ENCODE measurements around the gene CBLC. TPM values are rescaled to one million over a fixed set of nuclear protein-coding genes. Genes with fewer than 3 reads are reported as not detected.

CBLC gene
- total RNA-seq, 1 donor, result under 0.01 TPM

GRCh38 chr19:44847144-44848035 lies 69.7 kb downstream of the CBLC start:
- H3K4me3 ChIP-seq (ENCODE audit: low read depth, low read length), result peak overlapping the region; percentile 91
- TF ChIP-seq, protein P1, sequence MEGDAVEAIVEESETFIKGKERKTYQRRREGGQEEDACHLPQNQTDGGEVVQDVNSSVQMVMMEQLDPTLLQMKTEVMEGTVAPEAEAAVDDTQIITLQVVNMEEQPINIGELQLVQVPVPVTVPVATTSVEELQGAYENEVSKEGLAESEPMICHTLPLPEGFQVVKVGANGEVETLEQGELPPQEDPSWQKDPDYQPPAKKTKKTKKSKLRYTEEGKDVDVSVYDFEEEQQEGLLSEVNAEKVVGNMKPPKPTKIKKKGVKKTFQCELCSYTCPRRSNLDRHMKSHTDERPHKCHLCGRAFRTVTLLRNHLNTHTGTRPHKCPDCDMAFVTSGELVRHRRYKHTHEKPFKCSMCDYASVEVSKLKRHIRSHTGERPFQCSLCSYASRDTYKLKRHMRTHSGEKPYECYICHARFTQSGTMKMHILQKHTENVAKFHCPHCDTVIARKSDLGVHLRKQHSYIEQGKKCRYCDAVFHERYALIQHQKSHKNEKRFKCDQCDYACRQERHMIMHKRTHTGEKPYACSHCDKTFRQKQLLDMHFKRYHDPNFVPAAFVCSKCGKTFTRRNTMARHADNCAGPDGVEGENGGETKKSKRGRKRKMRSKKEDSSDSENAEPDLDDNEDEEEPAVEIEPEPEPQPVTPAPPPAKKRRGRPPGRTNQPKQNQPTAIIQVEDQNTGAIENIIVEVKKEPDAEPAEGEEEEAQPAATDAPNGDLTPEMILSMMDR (IDR thresholded peaks at IDR 0.05; ENCODE audit: insufficient read depth, low read depth, low read length), result no peak
- peak; percentile 82 for DNase-seq (ENCODE audit: low read depth)

GRCh38 chr19:44848036-44848811 lies 70.5 kb downstream of the CBLC start:
- peak; percentile 75 for DNase-seq (ENCODE audit: low read depth)
- TF ChIP-seq, protein P1 (IDR thresholded peaks at IDR 0.05; ENCODE audit: insufficient read depth, low read depth, low read length), result no peak

DNA sequence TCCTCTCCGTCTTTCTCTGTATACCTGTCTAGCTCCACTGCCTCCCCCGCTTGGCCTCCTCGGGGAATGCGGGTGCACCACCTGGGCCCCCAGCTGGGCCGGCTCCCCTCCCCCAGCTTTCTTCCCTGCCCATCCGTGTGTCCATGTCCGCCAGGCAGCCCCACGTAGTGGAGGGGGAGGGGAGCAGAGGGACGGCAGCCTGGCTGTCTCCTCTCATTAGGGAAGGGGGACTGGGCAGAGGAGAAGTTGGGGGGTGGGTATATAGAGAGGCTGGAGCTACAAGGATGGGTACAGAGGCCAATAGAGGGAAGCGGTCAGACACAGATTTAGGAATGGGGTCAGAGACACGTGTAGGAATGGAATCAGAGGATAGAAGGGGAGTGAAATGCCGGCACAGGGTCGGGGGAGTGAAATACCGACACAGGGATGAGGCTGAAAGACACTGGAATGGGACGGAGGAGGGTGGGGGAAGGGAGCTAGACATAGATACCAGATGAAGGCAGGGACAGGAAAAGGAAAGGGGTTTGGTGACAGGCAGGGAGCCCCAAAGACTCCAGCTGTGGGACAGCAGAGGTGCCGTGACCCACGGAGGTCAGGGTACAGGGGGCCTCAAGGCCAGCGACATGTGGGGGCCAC lies 71.2 kb downstream of the CBLC start:
- peak overlapping the region; percentile 91 for H3K4me3 ChIP-seq (ENCODE audit: low read depth, low read length)
- TF ChIP-seq, protein P1 (IDR thresholded peaks at IDR 0.05; ENCODE audit: insufficient read depth, low read depth, low read length), result no peak
- DNase-seq (ENCODE audit: low read depth), result peak; percentile 29

More at GRCh38 chr19:44848036-44848811, 70.5 kb downstream of the CBLC start:
- H3K4me3 ChIP-seq (ENCODE audit: low read depth, low read length), result peak overlapping the region; percentile 91

Small RNAs within 50 kb of the gene (small RNA-seq; reads per million reads assigned to genes)
- not detected for gene RF00156

Other genes starting within 250 kb of the CBLC start
- not detected in 2 replicates for gene CEACAM20, start 248.2 kb upstream of the CBLC start, total RNA-seq
- gene IGSF23, start 164.3 kb upstream of the CBLC start, total RNA-seq, result 0.32 and 0.43 TPM in 2 replicates
- 114 and 156 TPM in 2 replicates for gene PVR, start 134.0 kb upstream of the CBLC start, total RNA-seq
- gene CEACAM19, start 106.4 kb upstream of the CBLC start, total RNA-seq, result 2.6 and 5.6 TPM in 2 replicates
- under 0.01 and 0.32 TPM in 2 replicates for gene CEACAM16, start 78.7 kb upstream of the CBLC start, total RNA-seq
- gene BCL3, start 29.2 kb upstream of the CBLC start, total RNA-seq, result 8.6 and 10.0 TPM in 2 replicates
- 10.3 and 15.1 TPM in 2 replicates for gene BCAM, start 31.2 kb downstream of the CBLC start, total RNA-seq
- 133 and 134 TPM in 2 replicates for gene NECTIN2, start 68.4 kb downstream of the CBLC start, total RNA-seq
- gene TOMM40, start 113.4 kb downstream of the CBLC start, total RNA-seq, result 56.7 and 57.9 TPM in 2 replicates
- gene APOE, start 127.9 kb downstream of the CBLC start, total RNA-seq, result 9.7 and 16.4 TPM in 2 replicates
- gene APOC1, start 136.7 kb downstream of the CBLC start, total RNA-seq, result 1.3 and 2.6 TPM in 2 replicates
- gene APOC4, start 164.3 kb downstream of the CBLC start, total RNA-seq, result not detected in 2 replicates
- not detected in 2 replicates for gene APOC2, start 168.2 kb downstream of the CBLC start, total RNA-seq
- gene CLPTM1, start 177.5 kb downstream of the CBLC start, total RNA-seq, result 53.1 and 62.6 TPM in 2 replicates
- gene RELB, start 223.6 kb downstream of the CBLC start, total RNA-seq, result 10.6 and 13.8 TPM in 2 replicates